Neural cell (in vitro differentiated cells): Measurements from ENCODE around the gene DNAJC5G. TPM values are rescaled to one million over a fixed set of nuclear protein-coding genes. Genes with fewer than 3 reads are reported as not detected.

Experiments used
- H2AFZ ChIP-seq: fragments of 200-600, 300-800 bp; sonication (generic), shearing (Covaris generic); 2 replicates; pipeline ENCODE4 v1.6.0; 2014; ENCODE audit warnings: low read depth, mild to moderate bottlenecking, antibody characterized with exemption, low read length, moderate library complexity
- H3F3A ChIP-seq: fragments of 200-600 bp; shearing (Covaris generic); 2 replicates; pipeline ENCODE4 v1.6.1; 2016; ENCODE audit warnings: mild to moderate bottlenecking, moderate library complexity, mixed read lengths, antibody characterized with exemption, low read length; ENCODE audit not compliant: insufficient read depth, poor library complexity, severe bottlenecking
- H3K27ac ChIP-seq: fragments of 200-600, 300-800 bp; sonication (generic), shearing (Covaris generic); 2 replicates; pipeline ENCODE4 v1.5.1; 2014; ENCODE audit warnings: mild to moderate bottlenecking, low read length, moderate library complexity
- H3K27me3 ChIP-seq: fragments of 300-800, 200-600 bp; sonication (generic), shearing (Covaris generic); 2 replicates; pipeline ENCODE4 v1.6.0; 2014; ENCODE audit warnings: mild to moderate bottlenecking, low read depth, low read length, moderate library complexity; ENCODE audit not compliant: insufficient read depth
- H3K36me3 ChIP-seq: fragments of 300-800, 200-600 bp; sonication (generic), shearing (Covaris generic); 2 replicates; pipeline ENCODE4 v1.5.1; 2014; ENCODE audit warnings: mild to moderate bottlenecking, antibody characterized with exemption, low read length, moderate library complexity; ENCODE audit not compliant: insufficient read depth
- H3K4me2 ChIP-seq: fragments of 300-800, 200-600 bp; sonication (generic), shearing (Covaris generic); 2 replicates; pipeline ENCODE4 v1.6.0; 2014; ENCODE audit warnings: mild to moderate bottlenecking, low read length
- H3K4me3 ChIP-seq: fragments of 300-800, 200-600 bp; sonication (generic), shearing (Covaris generic); 2 replicates; pipeline ENCODE4 v1.5.1; 2014; ENCODE audit warnings: mild to moderate bottlenecking, low read length, moderate library complexity
- H3K79me2 ChIP-seq: fragments of 200-600 bp; shearing (Covaris generic); replicated peaks from 2 replicates; pipeline ENCODE4 v1.6.0; 2014; ENCODE audit warnings: mild to moderate bottlenecking, low read length, moderate library complexity; ENCODE audit not compliant: insufficient read depth
- H3K9ac ChIP-seq: fragments of 300-800, 200-600 bp; sonication (generic), shearing (Covaris generic); 2 replicates; pipeline ENCODE4 v1.6.1; 2016; ENCODE audit warnings: mild to moderate bottlenecking, low read length, mixed read lengths
- H3K9me2 ChIP-seq: fragments of 200-600 bp; shearing (Covaris generic); 2 replicates; pipeline ENCODE4 v1.6.1; 2016; ENCODE audit warnings: mild to moderate bottlenecking, low read length, mixed read lengths; ENCODE audit not compliant: insufficient read depth
- H3K9me3 ChIP-seq: fragments of 200-600, 300-800 bp; sonication (generic), shearing (Covaris generic); 2 replicates; pipeline ENCODE4 v1.6.1; 2016; ENCODE audit warnings: mild to moderate bottlenecking, mixed run types, low read length, moderate library complexity, mixed read lengths
- H4K20me1 ChIP-seq: fragments of 200-600 bp; shearing (Covaris generic); 2 replicates; pipeline ENCODE4 v1.6.1; 2016; ENCODE audit warnings: mild to moderate bottlenecking, mixed run types; ENCODE audit not compliant: insufficient read depth
- CTCF ChIP-seq: fragments of 450-650 bp; IDR thresholded peaks from 2 replicates; pipeline ENCODE4 v1.5.1; 2014; ENCODE audit warnings: antibody characterized with exemption, mild to moderate bottlenecking, moderate library complexity; ENCODE audit not compliant: poor library complexity, severe bottlenecking
- EP300 ChIP-seq: fragments of 450-650 bp; conservative IDR thresholded peaks from 2 replicates; pipeline ENCODE4 v1.6.1; 2014; ENCODE audit warnings: antibody characterized with exemption, mild to moderate bottlenecking, moderate library complexity; ENCODE audit not compliant: poor library complexity, severe bottlenecking
- EZH2 ChIP-seq: fragments of 200-600, 300-800 bp; shearing (Covaris generic), sonication (generic); IDR thresholded peaks from 2 replicates; pipeline ENCODE4 v1.6.1; 2014; ENCODE audit warnings: antibody characterized with exemption, low read length, borderline replicate concordance, mild to moderate bottlenecking; ENCODE audit not compliant: insufficient read depth, poor library complexity, severe bottlenecking
- MXI1 ChIP-seq: fragments of 450-650 bp; conservative IDR thresholded peaks from 2 replicates; pipeline ENCODE4 v1.6.1; 2014; ENCODE audit warnings: antibody characterized with exemption, mild to moderate bottlenecking; ENCODE audit not compliant: poor library complexity, severe bottlenecking
- POLR2AphosphoS5 ChIP-seq: IDR thresholded peaks from 2 replicates; pipeline ENCODE4 v1.6.1; 2012
- RAD21 ChIP-seq: fragments of 450-650 bp; conservative IDR thresholded peaks from 2 replicates; pipeline ENCODE4 v1.6.1; 2014; ENCODE audit warnings: antibody characterized with exemption, mild to moderate bottlenecking, moderate library complexity
- REST ChIP-seq: IDR thresholded peaks from 2 replicates; pipeline ENCODE4 v1.6.1; 2012; ENCODE audit warnings: borderline replicate concordance
- SMC3 ChIP-seq: fragments of 450-650 bp; conservative IDR thresholded peaks from 2 replicates; pipeline ENCODE4 v1.6.1; 2014; ENCODE audit warnings: antibody characterized with exemption, mild to moderate bottlenecking, moderate library complexity; ENCODE audit not compliant: poor library complexity
- TAF1 ChIP-seq: IDR thresholded peaks from 2 replicates; pipeline ENCODE4 v1.6.1; 2012; ENCODE audit warnings: low read depth
- polyA plus RNA-seq: library from polyadenylated mRNA; depleted of rRNA; stranded (reverse); fragments of >200 nt; gene quantifications from 2 replicates; pipeline ENCODE4 v1.2.3, GENCODE V29; 2014

Gene DNAJC5G
- polyA plus RNA-seq, 1 donor from 2014 or later = not detected

- Histone ChIP-seq H3K9me2 (no peaks in the 10 kb centered on the region), H3K27me3 (no peaks in the 10 kb centered on the region), H3K79me2 (peaks cover 4% of the 10 kb centered on the region), H3K36me3 (no peaks in the 10 kb centered on the region), H3K4me2 (peak within 1 kb of the TSS; percentile 98), H3K27ac (peak within 1 kb of the TSS; percentile 89), H3F3A (no peaks in the 10 kb centered on the region), H3K9ac (peak within 1 kb of the TSS; percentile 92), H3K4me3 (peak within 1 kb of the TSS; percentile 96), H2AFZ (peak within 1 kb of the TSS; percentile 92), H4K20me1 (no peaks in the 10 kb centered on the region), H3K9me3 (no peaks in the 10 kb centered on the region)
- TF ChIP-seq REST (peak; percentile 77), TAF1 (peak; percentile 56), POLR2AphosphoS5 (peak; percentile 99), EZH2 (no peak), MXI1 (peak; percentile 88), CTCF (no peak), EP300 (peak; percentile 42), SMC3 (no peak)
These were observed 47.7 kb downstream of the DNAJC5G start, which contains the start of gene MPV17 for GRCh38 chr2:27322766-27323595. TSS of gene MPV17 (minus strand) at chr2:27323097. CDS start at chr2:27322517, 580 bp downstream.

DNA sequence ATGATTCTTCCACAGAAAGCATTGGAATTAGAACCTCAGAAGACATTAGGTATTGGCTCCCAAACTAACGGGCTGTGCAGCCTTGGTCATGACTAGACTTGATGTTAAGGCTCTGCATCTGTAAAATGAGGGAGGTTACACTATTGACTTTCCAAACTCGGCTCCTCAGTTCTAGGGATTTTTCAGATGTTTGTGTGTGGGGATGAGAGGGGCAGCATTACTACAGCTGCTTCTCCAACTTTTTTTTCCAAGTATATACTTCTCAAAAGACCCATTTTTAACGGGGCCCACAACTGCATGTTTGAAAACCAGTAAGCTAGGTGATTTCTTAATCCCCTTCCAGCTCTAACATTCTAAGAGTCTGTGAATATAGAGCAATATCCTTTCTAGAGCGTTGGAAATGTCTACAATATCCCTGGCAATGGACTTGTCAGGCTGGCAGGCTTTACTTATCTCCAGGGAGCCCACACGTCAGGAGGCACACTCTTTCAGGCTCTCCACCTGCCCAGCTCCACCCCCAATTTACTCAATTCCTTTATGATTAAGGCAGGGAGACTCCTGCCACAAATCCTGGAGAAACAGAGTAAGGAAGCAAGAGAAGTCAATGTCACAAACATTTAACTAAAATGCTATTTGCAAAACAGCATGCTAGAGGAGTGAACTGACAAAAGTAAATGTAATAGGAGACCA lies 48.5 kb downstream of the DNAJC5G start:
- Histone ChIP-seq H3K4me3 (peak overlapping the region; percentile 96), H3K4me2 (peak overlapping the region; percentile 91)

More for the DNA sequence above, 48.5 kb downstream of the DNAJC5G start:
- peak overlapping the region; percentile 89 for H3K27ac ChIP-seq
- no peaks in the 10 kb centered on the region for H3K27me3 ChIP-seq
- no peaks in the 10 kb centered on the region for H3K9me3 ChIP-seq
- H3K9me2 ChIP-seq = no peaks in the 10 kb centered on the region
- no peaks in the 10 kb centered on the region for H3F3A ChIP-seq
- H4K20me1 ChIP-seq = no peaks in the 10 kb centered on the region
- peaks cover 4% of the 10 kb centered on the region for H3K79me2 ChIP-seq
- H3K36me3 ChIP-seq = peaks cover 2% of the 10 kb centered on the region
- H3K9ac ChIP-seq = peak overlapping the region; percentile 92
- TF ChIP-seq RAD21 (no peak), MXI1 (no peak), TAF1 (no peak), REST (no peak), EZH2 (no peak), CTCF (no peak), EP300 (no peak)
- H2AFZ ChIP-seq = peak overlapping the region; percentile 92
